SU-DHL-6 (cell line): Measurements from ENCODE around the gene SLC22A17.

Experiments used
- EZH2phosphoT487 ChIP-seq: fragments of 200-600 bp; sonication (generic), shearing (Covaris generic); conservative IDR thresholded peaks from 2 replicates; pipeline ENCODE4 v1.6.1; 2018; ENCODE audit warnings: mild to moderate bottlenecking, antibody characterized with exemption, low read length, moderate library complexity, mixed read lengths
- TF ChIP-seq, protein P1 (sequence below): fragments of 200-600 bp; sonication (generic); IDR thresholded peaks from one replicate; pipeline ENCODE4 v1.5.1; 2017; ENCODE audit warnings: antibody characterized with exemption, mild to moderate bottlenecking, low read length, moderate library complexity; ENCODE audit not compliant: insufficient read depth, poor library complexity, severe bottlenecking

DNA sequence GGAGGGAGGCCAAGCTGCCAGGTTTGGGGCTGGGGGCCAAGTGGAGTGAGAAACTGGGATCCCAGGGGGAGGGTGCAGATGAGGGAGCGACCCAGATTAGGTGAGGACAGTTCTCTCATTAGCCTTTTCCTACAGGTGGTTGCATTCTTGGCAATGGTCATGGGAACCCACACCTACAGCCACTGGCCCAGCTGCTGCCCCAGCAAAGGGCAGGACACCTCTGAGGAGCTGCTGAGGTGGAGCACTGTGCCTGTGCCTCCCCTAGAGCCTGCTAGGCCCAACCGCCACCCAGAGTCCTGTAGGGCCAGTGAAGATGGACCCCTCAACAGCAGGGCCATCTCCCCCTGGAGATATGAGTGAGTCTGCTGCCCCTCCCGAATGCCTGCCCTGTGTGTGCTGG is 20.4 kb upstream of the SLC22A17 start:
- TF ChIP-seq, protein P1, sequence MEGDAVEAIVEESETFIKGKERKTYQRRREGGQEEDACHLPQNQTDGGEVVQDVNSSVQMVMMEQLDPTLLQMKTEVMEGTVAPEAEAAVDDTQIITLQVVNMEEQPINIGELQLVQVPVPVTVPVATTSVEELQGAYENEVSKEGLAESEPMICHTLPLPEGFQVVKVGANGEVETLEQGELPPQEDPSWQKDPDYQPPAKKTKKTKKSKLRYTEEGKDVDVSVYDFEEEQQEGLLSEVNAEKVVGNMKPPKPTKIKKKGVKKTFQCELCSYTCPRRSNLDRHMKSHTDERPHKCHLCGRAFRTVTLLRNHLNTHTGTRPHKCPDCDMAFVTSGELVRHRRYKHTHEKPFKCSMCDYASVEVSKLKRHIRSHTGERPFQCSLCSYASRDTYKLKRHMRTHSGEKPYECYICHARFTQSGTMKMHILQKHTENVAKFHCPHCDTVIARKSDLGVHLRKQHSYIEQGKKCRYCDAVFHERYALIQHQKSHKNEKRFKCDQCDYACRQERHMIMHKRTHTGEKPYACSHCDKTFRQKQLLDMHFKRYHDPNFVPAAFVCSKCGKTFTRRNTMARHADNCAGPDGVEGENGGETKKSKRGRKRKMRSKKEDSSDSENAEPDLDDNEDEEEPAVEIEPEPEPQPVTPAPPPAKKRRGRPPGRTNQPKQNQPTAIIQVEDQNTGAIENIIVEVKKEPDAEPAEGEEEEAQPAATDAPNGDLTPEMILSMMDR = no peak
- TF ChIP-seq EZH2phosphoT487 = no peak
